NCI-H446 (cell line): Measurements from ENCODE around the gene ZNF516.
"Not testable (repeated sequence)": the region's sequence is repeated elsewhere in the genome, so short reads cannot be mapped to it uniquely, and the experiment has no call there.

Source experiments
- DNase-seq, 2 experiments: peaks; one replicate each; lab custom pipeline; 2025; lab: John Stamatoyannopoulos, UW

The ZNF516 gene

GRCh38 chr18:76490033-76490432, 5.0 kb downstream of the ZNF516 start:
- no peak for DNase-seq

GRCh38 chr18:76489081-76489480, 6.0 kb downstream of the ZNF516 start:
- no peak for DNase-seq

DNA sequence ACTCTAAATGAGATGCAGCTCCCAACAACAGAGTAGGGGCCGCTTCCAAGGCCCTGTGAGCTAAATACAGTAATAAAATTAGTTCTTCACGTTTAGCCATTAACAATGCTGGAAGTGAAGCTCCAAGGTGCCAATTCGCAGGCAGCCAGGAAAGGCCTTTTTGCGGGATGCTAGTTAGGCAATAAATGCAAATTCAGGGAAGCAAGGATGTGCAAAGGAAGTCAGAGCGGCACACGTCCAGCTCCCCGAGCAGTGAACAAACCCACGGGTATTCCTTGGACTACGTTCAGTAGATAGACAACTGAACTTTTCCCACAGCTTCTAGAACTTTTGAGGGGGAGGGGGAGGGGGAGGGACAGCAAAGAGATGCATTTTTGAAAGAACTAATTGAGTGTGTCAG, 6.9 kb downstream of the ZNF516 start:
- no peak for DNase-seq

GRCh38 chr18:76487782-76488181, 7.3 kb downstream of the ZNF516 start:
- DNase-seq, result no peak

GRCh38 chr18:76487070-76487469, 8.0 kb downstream of the ZNF516 start:
- no peak for DNase-seq

GRCh38 chr18:76486574-76486973, 8.5 kb downstream of the ZNF516 start:
- no peak for DNase-seq

DNA sequence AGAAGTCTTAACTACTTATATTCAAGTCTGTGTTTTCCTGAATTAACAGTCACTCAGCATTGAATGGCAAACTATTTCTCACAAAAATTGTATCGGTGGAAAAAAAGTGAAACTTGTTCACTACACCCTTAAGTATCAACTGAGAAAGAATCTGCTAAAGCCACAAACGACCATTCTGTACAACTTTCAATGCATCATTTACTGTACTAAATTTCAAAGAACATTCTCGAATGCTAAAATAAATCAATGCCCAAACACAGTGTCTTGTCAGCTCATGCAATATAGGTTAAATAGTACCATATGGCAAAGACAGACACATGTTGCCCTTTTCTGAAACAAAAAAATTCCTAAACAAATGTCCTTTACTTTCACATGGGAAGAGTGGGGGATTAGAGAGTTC, 9.0 kb downstream of the ZNF516 start:
- DNase-seq, result no peak

- DNase-seq, result no peak
Observed at GRCh38 chr18:76484749-76485387, 10.2 kb downstream of the ZNF516 start.

- DNase-seq, result no peak
Observed at GRCh38 chr18:76483780-76484179, 11.3 kb downstream of the ZNF516 start.

DNA sequence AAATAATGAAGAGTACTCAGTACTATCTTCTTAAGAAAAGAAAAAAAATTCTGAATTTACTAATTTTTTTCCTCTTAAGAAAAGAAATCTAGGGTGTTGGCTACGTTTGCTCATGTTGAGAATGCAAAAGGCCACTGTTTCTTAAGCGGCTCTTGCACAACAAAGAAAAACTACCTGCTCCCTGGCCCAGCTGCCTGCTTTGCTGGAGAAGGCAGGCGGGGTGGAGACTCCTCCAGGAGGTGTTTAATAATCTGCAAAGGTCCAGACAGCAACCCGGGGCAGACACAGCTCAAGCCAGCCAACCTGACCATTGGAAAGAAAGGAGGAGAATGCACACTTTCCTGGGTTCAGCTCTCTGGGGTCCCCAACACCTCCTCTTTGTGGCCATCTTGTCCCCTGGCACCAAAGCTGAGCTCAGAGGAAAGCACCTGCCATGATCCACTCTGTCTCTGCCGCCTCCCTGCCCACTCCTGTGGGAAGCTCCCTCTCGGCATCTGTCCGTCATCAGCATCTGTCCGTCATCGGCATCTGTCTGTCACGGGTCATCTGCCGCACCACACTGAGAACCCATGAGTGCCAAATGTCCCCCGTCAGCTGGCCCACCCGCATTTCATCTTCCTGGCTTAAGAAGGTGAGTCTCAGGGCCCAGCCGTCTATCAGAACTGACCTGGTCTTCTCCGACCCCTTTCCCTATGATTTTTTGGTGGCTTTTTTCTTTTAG, 11.9 kb downstream of the ZNF516 start:
- no peak for DNase-seq

- DNase-seq, result no peak
Observed at GRCh38 chr18:76482267-76482666, 12.8 kb downstream of the ZNF516 start.

DNA sequence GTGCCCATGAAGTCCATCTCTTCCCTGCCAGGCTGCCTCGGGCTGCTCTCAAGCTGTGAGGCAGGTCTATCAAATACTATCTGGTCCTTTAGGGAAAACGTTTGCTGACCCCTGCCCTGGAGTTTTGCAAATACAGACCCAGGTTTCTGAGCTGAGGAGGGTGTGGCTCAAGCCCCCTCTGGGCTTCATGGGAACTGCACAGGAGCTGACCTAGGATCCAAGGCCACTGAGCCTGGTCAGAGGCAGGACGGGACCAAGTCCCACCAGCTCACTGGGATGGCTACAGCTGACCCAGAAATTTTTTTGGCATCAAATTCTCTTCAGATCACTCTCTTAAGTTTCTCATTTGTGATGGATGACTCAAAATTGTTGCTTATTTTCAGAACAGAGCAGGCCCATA, 14.1 kb downstream of the ZNF516 start:
- DNase-seq, result no peak

- DNase-seq, result no peak
Observed at GRCh38 chr18:76479351-76480238, 15.4 kb downstream of the ZNF516 start.

DNA sequence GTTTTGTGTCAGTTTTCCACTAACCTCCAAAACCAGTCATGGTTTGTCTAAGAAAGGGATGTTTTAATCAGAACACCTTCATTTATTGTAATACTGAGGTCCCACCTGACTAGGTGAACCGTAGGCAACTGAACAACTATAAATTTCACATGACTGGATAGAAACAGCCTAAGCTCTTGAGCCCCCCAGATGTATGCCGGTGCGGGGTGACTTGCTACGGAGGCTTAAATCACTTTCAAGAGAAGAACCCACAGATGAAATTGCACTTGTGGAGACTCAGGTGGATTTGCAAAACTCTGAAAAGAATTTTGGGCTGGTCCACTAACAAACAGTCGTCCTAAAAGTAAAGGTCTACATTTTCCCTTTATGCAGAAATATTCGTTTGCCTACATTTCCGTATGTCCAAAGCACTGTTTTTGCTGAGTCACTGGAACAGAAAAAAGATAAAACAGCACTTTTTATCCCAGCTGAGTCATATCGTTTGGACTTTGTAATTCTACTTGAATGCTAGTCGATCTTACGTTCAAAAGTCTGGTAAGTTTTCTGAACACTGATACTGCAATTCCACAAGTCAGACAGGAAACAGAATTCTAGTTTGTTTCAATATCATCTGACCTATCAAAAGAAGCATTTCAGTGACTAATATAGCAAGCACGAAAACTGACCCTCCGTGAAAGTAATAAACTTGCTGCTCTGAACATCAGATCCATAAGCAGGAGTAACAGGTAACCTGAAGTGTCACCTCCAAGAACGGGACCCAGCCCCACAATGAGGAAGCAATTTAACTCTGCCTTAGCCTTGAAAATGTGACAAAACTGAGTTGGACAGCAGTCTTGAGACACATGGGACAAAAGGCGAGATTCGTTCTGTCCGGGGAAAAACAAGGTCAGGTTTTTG, 18.1 kb downstream of the ZNF516 start:
- no peak for DNase-seq

GRCh38 chr18:76475450-76476194, 19.4 kb downstream of the ZNF516 start:
- DNase-seq, result no peak

DNA sequence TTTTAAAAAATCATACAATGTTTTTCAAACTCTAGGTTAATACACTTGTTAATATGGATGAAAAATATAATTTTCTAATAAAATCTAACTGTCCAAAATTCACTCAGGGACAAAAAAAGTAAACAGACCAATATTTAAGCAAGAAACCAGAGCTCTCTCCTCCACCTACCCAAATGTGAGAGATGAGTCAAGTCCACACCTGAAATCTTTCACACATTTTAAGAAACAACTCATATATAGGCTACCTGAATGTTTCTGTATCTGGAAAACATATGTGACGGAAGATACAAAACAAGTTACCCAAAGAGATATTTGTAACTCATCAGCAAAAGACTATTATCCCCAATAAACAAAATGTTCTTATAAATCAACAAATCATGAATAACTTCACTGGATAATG, 20.2 kb downstream of the ZNF516 start:
- DNase-seq, result no peak

GRCh38 chr18:76473521-76473920, 21.5 kb downstream of the ZNF516 start:
- DNase-seq, result not testable (repeated sequence)

- DNase-seq, result no peak
Observed at GRCh38 chr18:76472829-76473228, 22.2 kb downstream of the ZNF516 start.

- DNase-seq, result no peak
Observed at GRCh38 chr18:76471593-76471992, 23.4 kb downstream of the ZNF516 start.

- DNase-seq, result no peak
Observed at GRCh38 chr18:76468345-76469304, 26.4 kb downstream of the ZNF516 start.
